Adipocyte (in vitro differentiated cells): ENCODE data around the gene TMEM190.
"Not testable (repeated sequence)": the region's sequence is repeated elsewhere in the genome, so short reads cannot be mapped to it uniquely, and the experiment has no call there.

Source experiments
- DNase-seq: peaks from one replicate; pipeline ENCODE4 v3.0.0-alpha.2; 2015; ENCODE audit warnings: low read depth
- H3K27me3 ChIP-seq: replicated peaks from 2 replicates; pipeline ENCODE4 v1.7.0; 2013; ENCODE audit warnings: mild to moderate bottlenecking, low read length, moderate library complexity; ENCODE audit not compliant: control insufficient read depth, insufficient read depth
- H3K36me3 ChIP-seq: 2 replicates; pipeline ENCODE4 v1.7.0; 2013; ENCODE audit warnings: low read length, mild to moderate bottlenecking, moderate library complexity; ENCODE audit not compliant: control insufficient read depth, insufficient read depth, severe bottlenecking
- H3K4me1 ChIP-seq: 2 replicates; pipeline ENCODE4 v1.7.0; 2013; ENCODE audit warnings: mild to moderate bottlenecking, low read length, moderate library complexity; ENCODE audit not compliant: control insufficient read depth, insufficient read depth
- H3K4me3 ChIP-seq: 2 replicates; pipeline ENCODE4 v1.7.0; 2013; ENCODE audit warnings: mild to moderate bottlenecking, low read length, moderate library complexity
- H3K9ac ChIP-seq: 2 replicates; pipeline ENCODE4 v1.7.0; 2013; ENCODE audit warnings: mild to moderate bottlenecking, low read length, moderate library complexity
- H3K9me3 ChIP-seq: 2 replicates; pipeline ENCODE4 v1.7.0; 2013; ENCODE audit warnings: mild to moderate bottlenecking, low read length, moderate library complexity; ENCODE audit not compliant: control insufficient read depth

Gene TMEM190

GRCh38 chr19:55405638-55406037 lies 29.0 kb downstream of the TMEM190 start:
- H3K27me3 ChIP-seq: no peaks in the 10 kb centered on the region
- DNase-seq: no peak
- no peaks in the 10 kb centered on the region for H3K9me3 ChIP-seq
- H3K36me3 ChIP-seq: peaks cover 42% of the 10 kb centered on the region
- peak overlapping the region; percentile 91 for H3K9ac ChIP-seq
- peak overlapping the region; percentile 87 for H3K4me3 ChIP-seq
- H3K4me1 ChIP-seq: peaks cover 17% of the 10 kb centered on the region

- peaks cover 17% of the 10 kb centered on the region for H3K4me1 ChIP-seq
- H3K9ac ChIP-seq: peak overlapping the region; percentile 91
- peaks cover 38% of the 10 kb centered on the region for H3K36me3 ChIP-seq
- DNase-seq: no peak
- peak overlapping the region; percentile 87 for H3K4me3 ChIP-seq
- H3K9me3 ChIP-seq: no peaks in the 10 kb centered on the region
- no peaks in the 10 kb centered on the region for H3K27me3 ChIP-seq
Measured at GRCh38 chr19:55406091-55406825, 29.6 kb downstream of the TMEM190 start.

GRCh38 chr19:55406826-55407549 lies 30.4 kb downstream of the TMEM190 start:
- DNase-seq: peak; percentile 68
- H3K9me3 ChIP-seq: no peaks in the 10 kb centered on the region
- no peaks in the 10 kb centered on the region for H3K27me3 ChIP-seq
- H3K4me1 ChIP-seq: peaks cover 17% of the 10 kb centered on the region
- H3K4me3 ChIP-seq: peak overlapping the region; percentile 87
- peak overlapping the region; percentile 91 for H3K9ac ChIP-seq
- peaks cover 34% of the 10 kb centered on the region for H3K36me3 ChIP-seq

GRCh38 chr19:55407550-55407799 lies 30.8 kb downstream of the TMEM190 start, which contains the start of gene UBE2S:
UBE2S (minus strand) TSS chr19:55407788; CDS start chr19:55407589, 199 bp downstream.
- H3K9ac ChIP-seq: peak within 1 kb of the TSS; percentile 91
- H3K9me3 ChIP-seq, DNase-seq, H3K27me3 ChIP-seq: not testable (repeated sequence)
- peaks cover 30% of the 10 kb centered on the region for H3K36me3 ChIP-seq
- peak within 1 kb of the TSS; percentile 87 for H3K4me3 ChIP-seq
- peaks cover 17% of the 10 kb centered on the region for H3K4me1 ChIP-seq

- Histone ChIP-seq H3K4me1 (peaks cover 17% of the 10 kb centered on the region), H3K9me3 (no peaks in the 10 kb centered on the region), H3K27me3 (no peaks in the 10 kb centered on the region), H3K4me3 (peak overlapping the region; percentile 87), H3K9ac (peak overlapping the region; percentile 91), H3K36me3 (peaks cover 25% of the 10 kb centered on the region)
- peak; percentile 100 for DNase-seq
Measured at GRCh38 chr19:55407800-55408532, 31.3 kb downstream of the TMEM190 start.

GRCh38 chr19:55408533-55408872 lies 31.9 kb downstream of the TMEM190 start:
- Histone ChIP-seq H3K27me3 (no peaks in the 10 kb centered on the region), H3K9ac (peak overlapping the region; percentile 85), H3K4me3 (peak overlapping the region; percentile 87), H3K36me3 (peaks cover 20% of the 10 kb centered on the region), H3K9me3 (no peaks in the 10 kb centered on the region), H3K4me1 (peaks cover 17% of the 10 kb centered on the region)
- DNase-seq: no peak

- not testable (repeated sequence) for DNase-seq, H3K4me3 ChIP-seq, H3K9ac ChIP-seq, H3K27me3 ChIP-seq, H3K9me3 ChIP-seq
- Histone ChIP-seq H3K4me1 (peaks cover 17% of the 10 kb centered on the region), H3K36me3 (peaks cover 15% of the 10 kb centered on the region)
Measured at GRCh38 chr19:55409179-55409578, 32.6 kb downstream of the TMEM190 start.

- Histone ChIP-seq H3K27me3 (no peaks in the 10 kb centered on the region), H3K36me3 (peaks cover 11% of the 10 kb centered on the region), H3K9ac (no peak overlapping the region), H3K9me3 (no peaks in the 10 kb centered on the region), H3K4me3 (no peak overlapping the region), H3K4me1 (peaks cover 17% of the 10 kb centered on the region)
- no peak for DNase-seq
Measured at GRCh38 chr19:55410168-55410567, 33.5 kb downstream of the TMEM190 start.

- Histone ChIP-seq H3K4me3 (no peak overlapping the region), H3K36me3 (no peaks in the 10 kb centered on the region), H3K9ac (no peak overlapping the region), H3K4me1 (no peaks in the 10 kb centered on the region), H3K27me3 (peaks cover 13% of the 10 kb centered on the region), H3K9me3 (no peaks in the 10 kb centered on the region)
- peak; percentile 92 for DNase-seq
Measured at GRCh38 chr19:55418185-55418584, 41.6 kb downstream of the TMEM190 start.

- no peaks in the 10 kb centered on the region for H3K36me3 ChIP-seq
- peaks cover 18% of the 10 kb centered on the region for H3K27me3 ChIP-seq
- H3K9ac ChIP-seq: no peak overlapping the region
- H3K4me3 ChIP-seq: no peak overlapping the region
- DNase-seq: no peak
- no peaks in the 10 kb centered on the region for H3K9me3 ChIP-seq
- no peaks in the 10 kb centered on the region for H3K4me1 ChIP-seq
Measured at GRCh38 chr19:55419103-55419502, 42.5 kb downstream of the TMEM190 start.

GRCh38 chr19:55419624-55420236 lies 43.1 kb downstream of the TMEM190 start:
- Histone ChIP-seq H3K36me3 (no peaks in the 10 kb centered on the region), H3K9ac (no peak overlapping the region), H3K27me3 (peaks cover 18% of the 10 kb centered on the region), H3K4me1 (no peaks in the 10 kb centered on the region), H3K9me3 (no peaks in the 10 kb centered on the region), H3K4me3 (no peak overlapping the region)
- DNase-seq: no peak
